ENCODE results near the gene MED15. TPM values are rescaled to one million over a fixed set of nuclear protein-coding genes. Genes with fewer than 3 reads are reported as not detected.

Gene MED15
- total and polyA plus RNA-seq, 12 donors: 22.5 to 203 (median 82.2) TPM

GRCh38 chr22:20549232-20549841, 41.9 kb downstream of the MED15 start:
- H3K4me3 ChIP-seq: no peak overlapping the region
- peaks cover 0 to 19% of the 10 kb centered on the region in 2 donors for H3K36me3 ChIP-seq (replicated peaks in 1 of 2)
- intact Hi-C loops (cut with DNase I): no loop called here
- peaks cover 71 to 76% of the 10 kb centered on the region in 2 donors for H3K4me1 ChIP-seq (replicated peaks in 1 of 2)
- DNase-seq: peak in 2 of 7 donors; percentile 35 to 74
- H3K27ac ChIP-seq: peak overlapping the region in 4 of 5 donors; percentile 84 to 98 (median 91)
- WGBS, 4 donors: 46 to 86% (median 63%) methylated on average over 6 to 7 of the region's 7 CpGs
- H3K9me3 ChIP-seq (replicated peaks in 1 of 3): no peaks in the 10 kb centered on the region
- TF ChIP-seq CTCF (IDR thresholded peaks at IDR 0.05): no peak
- TF ChIP-seq POLR2A (IDR thresholded peaks at IDR 0.05): no peak
- no peaks in the 10 kb centered on the region for H3K27me3 ChIP-seq

- TF ChIP-seq CTCF (IDR thresholded peaks at IDR 0.05) (no peak), POLR2A (IDR thresholded peaks at IDR 0.05) (no peak)
- Histone ChIP-seq H3K27ac (peak overlapping the region; percentile 84 to 98 (median 89)), H3K4me3 (no peak overlapping the region), H3K9me3 (replicated peaks in 1 of 3) (no peaks in the 10 kb centered on the region), H3K27me3 (no peaks in the 10 kb centered on the region), H3K36me3 (replicated peaks in 1 of 2) (peaks cover 0 to 26% of the 10 kb centered on the region in 2 donors), H3K4me1 (replicated peaks in 1 of 2) (peaks cover 71 to 73% of the 10 kb centered on the region in 2 donors)
- DNase-seq: peak in 1 of 7 donors; percentile 12
- intact Hi-C loops (cut with DNase I): no loop called here
- 67 to 75% (median 71%) methylated on average over 8 of the region's 8 CpGs for WGBS, 4 donors
Measured at GRCh38 chr22:20550057-20550817, 42.8 kb downstream of the MED15 start.

GRCh38 chr22:20550851-20551744, 43.7 kb downstream of the MED15 start:
- Histone ChIP-seq H3K9me3 (replicated peaks in 1 of 3) (no peaks in the 10 kb centered on the region), H3K27me3 (no peaks in the 10 kb centered on the region), H3K27ac (peak overlapping the region; percentile 84 to 98 (median 89)), H3K36me3 (replicated peaks in 1 of 2) (peaks cover 0 to 35% of the 10 kb centered on the region in 2 donors), H3K4me1 (replicated peaks in 1 of 2) (peaks cover 65 to 67% of the 10 kb centered on the region in 2 donors), H3K4me3 (no peak overlapping the region)
- intact Hi-C loops (cut with DNase I): no loop called here
- peak; percentile 62 to 83 (median 78) for DNase-seq
- 45 to 59% (median 54%) methylated on average over 22 to 27 of the region's 27 CpGs for WGBS, 4 donors
- peak in 1 of 2 donors; percentile 34 for TF ChIP-seq POLR2A (IDR thresholded peaks at IDR 0.05)
- no peak for TF ChIP-seq CTCF (IDR thresholded peaks at IDR 0.05)
